ENCODE data around the gene CRIP2. TPM values are rescaled to one million over a fixed set of nuclear protein-coding genes. Genes with fewer than 3 reads are reported as not detected.

The CRIP2 gene
- polyA plus RNA-seq, 1 donor (not counting 4 experiments of a cell fraction or from before 2014, with no cell fraction given) = 4.8 TPM

DNA sequence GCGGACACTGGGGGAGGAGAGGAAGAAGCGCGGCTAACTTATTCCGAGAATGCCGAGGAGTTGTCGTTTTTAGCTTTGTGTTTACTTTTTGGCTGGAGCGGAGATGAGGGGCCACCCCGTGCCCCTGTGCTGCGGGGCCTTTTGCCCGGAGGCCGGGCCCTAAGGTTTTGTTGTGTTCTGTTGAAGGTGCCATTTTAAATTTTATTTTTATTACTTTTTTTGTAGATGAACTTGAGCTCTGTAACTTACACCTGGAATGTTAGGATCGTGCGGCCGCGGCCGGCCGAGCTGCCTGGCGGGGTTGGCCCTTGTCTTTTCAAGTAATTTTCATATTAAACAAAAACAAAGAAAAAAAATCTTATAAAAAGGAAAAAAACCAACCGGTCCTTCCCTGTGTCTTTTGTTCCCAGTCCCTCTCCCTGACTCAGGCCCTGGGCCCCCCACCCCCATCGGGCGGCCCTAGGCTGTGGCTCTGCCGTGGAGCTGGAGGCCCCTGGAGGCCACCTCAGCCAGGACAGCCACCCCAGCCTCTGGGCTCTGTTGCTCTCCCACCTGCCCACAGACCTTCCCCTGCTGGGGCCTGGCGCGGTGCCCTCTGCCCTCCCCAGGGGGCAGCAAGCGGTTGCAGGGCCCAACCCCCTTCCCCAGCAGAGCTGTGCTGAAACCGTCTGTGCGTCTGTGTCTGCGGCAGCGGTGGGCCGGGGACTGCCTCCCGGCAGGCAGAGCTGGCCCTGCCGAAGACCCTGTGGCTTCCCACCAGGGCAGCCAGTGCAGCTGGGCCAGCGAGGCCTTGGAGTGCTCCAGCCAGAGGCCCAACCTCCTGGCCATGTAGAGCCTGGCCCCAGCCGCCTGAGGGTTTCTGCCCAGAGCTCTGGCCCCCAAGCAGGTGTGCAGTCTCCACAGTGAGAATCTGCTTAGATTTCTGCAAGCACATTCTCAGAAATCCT lies 4.0 kb upstream of the CRIP2 start:
- FAIRE-seq = no peak
- H3K4me1 ChIP-seq (ENCODE audit: control insufficient read depth, extremely low read depth, insufficient read depth, low read length) = peaks cover 9% of the 10 kb centered on the region

DNA sequence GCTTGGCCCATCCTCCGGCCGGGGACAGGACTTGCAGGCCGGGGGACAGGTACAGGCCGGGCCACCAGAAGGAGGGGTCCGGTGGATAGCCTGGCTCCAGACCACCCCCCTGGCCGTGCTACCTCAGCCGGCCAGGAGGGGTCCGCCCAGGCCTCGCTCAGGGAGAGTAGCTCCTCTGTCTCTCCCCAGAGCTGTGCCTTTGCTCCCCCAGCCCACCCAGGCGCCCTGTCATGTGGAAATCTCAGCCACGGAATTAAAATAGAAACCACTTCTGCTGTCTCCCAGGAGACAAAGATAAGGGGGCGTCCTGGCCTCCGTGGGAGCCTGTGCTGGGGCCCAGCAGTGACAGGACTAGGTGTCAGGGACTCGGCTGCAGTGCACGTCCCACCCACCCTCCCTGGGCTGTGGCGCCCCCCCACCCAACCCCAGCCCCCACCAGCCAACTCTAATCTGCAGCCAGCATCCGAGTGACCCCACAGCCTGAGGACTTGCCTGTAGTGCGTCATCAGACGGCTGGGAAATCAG lies 3.3 kb upstream of the CRIP2 start:
- Histone ChIP-seq H3K36me3 (ENCODE audit: control insufficient read depth in 2 of 2, extremely low read depth in 1 of 2, insufficient read depth in 2 of 2, low read length in 2 of 2) (peaks cover 0 to 10% of the 10 kb centered on the region in 2 experiments), H3K4me1 (ENCODE audit: control insufficient read depth, extremely low read depth, insufficient read depth, low read length) (peaks cover 14% of the 10 kb centered on the region), H3K79me2 (ENCODE audit: control insufficient read depth, insufficient read depth, low read length) (no peaks in the 10 kb centered on the region), H2AFZ (ENCODE audit: control insufficient read depth, low read length) (no peak overlapping the region), H3K27me3 (ENCODE audit: control insufficient read depth, extremely low read depth, insufficient read depth, low read length) (peaks cover 9% of the 10 kb centered on the region), H3K4me2 (ENCODE audit: control insufficient read depth, extremely low read depth, insufficient read depth, low read depth, low read length) (no peak overlapping the region), H3K27ac (ENCODE audit: control insufficient read depth, insufficient read depth, low read length) (no peak overlapping the region), H4K20me1 (ENCODE audit: control insufficient read depth, extremely low read depth, insufficient read depth, low read length) (peaks cover 4% of the 10 kb centered on the region), H3K4me3 (ENCODE audit: control insufficient read depth in 2 of 3, extremely low read depth in 1 of 3, insufficient read depth in 2 of 3, low read depth in 1 of 3, low read length in 3 of 3) (no peak overlapping the region), H3K9me3 (ENCODE audit: control insufficient read depth, low read depth, low read length) (no peaks in the 10 kb centered on the region), H3K9me1 (ENCODE audit: control insufficient read depth, extremely low read depth, insufficient read depth, low read length) (no peaks in the 10 kb centered on the region), H3K9ac (ENCODE audit: control insufficient read depth, extremely low read depth, insufficient read depth, low read length) (no peak overlapping the region)
- TF ChIP-seq CTCF (optimal IDR thresholded peaks at IDR 0.05 in 1 of 3, IDR thresholded peaks at IDR 0.05 in 1 of 3, conservative IDR thresholded peaks at IDR 0.05 in 1 of 3; ENCODE audit: extremely low read depth in 1 of 3, insufficient read depth in 2 of 3, low read length in 3 of 3) (no peak), EZH2 (IDR thresholded peaks at IDR 0.05; ENCODE audit: low read length) (no peak)
- no peak for FAIRE-seq
- no peak for DNase-seq (ENCODE audit: low read depth, low spot score)
- dilution Hi-C loops (cut with MboI; ENCODE audit: extremely low pct_ligation_motif_present, low sequenced_read_pairs) = no loop called here

More for the DNA sequence above, 4.0 kb upstream of the CRIP2 start:
- H2AFZ ChIP-seq (ENCODE audit: control insufficient read depth, low read length) = no peak overlapping the region
- H3K4me3 ChIP-seq (ENCODE audit: control insufficient read depth in 2 of 3, extremely low read depth in 1 of 3, insufficient read depth in 2 of 3, low read depth in 1 of 3, low read length in 3 of 3) = no peak overlapping the region
- dilution Hi-C loops (cut with MboI; ENCODE audit: extremely low pct_ligation_motif_present, low sequenced_read_pairs) = no loop called here
- H4K20me1 ChIP-seq (ENCODE audit: control insufficient read depth, extremely low read depth, insufficient read depth, low read length) = peaks cover 4% of the 10 kb centered on the region
- TF ChIP-seq CTCF (optimal IDR thresholded peaks at IDR 0.05 in 1 of 3, IDR thresholded peaks at IDR 0.05 in 1 of 3, conservative IDR thresholded peaks at IDR 0.05 in 1 of 3; ENCODE audit: extremely low read depth in 1 of 3, insufficient read depth in 2 of 3, low read length in 3 of 3) (no peak), EZH2 (IDR thresholded peaks at IDR 0.05; ENCODE audit: low read length) (no peak)
- peaks cover 2% of the 10 kb centered on the region for H3K27me3 ChIP-seq (ENCODE audit: control insufficient read depth, extremely low read depth, insufficient read depth, low read length)
- H3K27ac ChIP-seq (ENCODE audit: control insufficient read depth, insufficient read depth, low read length) = no peak overlapping the region
- no peaks in the 10 kb centered on the region for H3K9me3 ChIP-seq (ENCODE audit: control insufficient read depth, low read depth, low read length)
- no peak overlapping the region for H3K9ac ChIP-seq (ENCODE audit: control insufficient read depth, extremely low read depth, insufficient read depth, low read length)
- H3K9me1 ChIP-seq (ENCODE audit: control insufficient read depth, extremely low read depth, insufficient read depth, low read length) = no peaks in the 10 kb centered on the region
- no peak overlapping the region for H3K4me2 ChIP-seq (ENCODE audit: control insufficient read depth, extremely low read depth, insufficient read depth, low read depth, low read length)
- H3K79me2 ChIP-seq (ENCODE audit: control insufficient read depth, insufficient read depth, low read length) = no peaks in the 10 kb centered on the region
- H3K36me3 ChIP-seq (ENCODE audit: control insufficient read depth in 2 of 2, extremely low read depth in 1 of 2, insufficient read depth in 2 of 2, low read length in 2 of 2) = peaks cover 0 to 12% of the 10 kb centered on the region in 2 experiments
- DNase-seq (ENCODE audit: low read depth, low spot score) = no peak

All from keratinocyte (primary cell).